Astrocyte (in vitro differentiated cells and primary cell): ENCODE data around the gene RTKN2. TPM values are rescaled to one million over a fixed set of nuclear protein-coding genes. Genes with fewer than 3 reads are reported as not detected.

Source experiments
- DNase-seq: peaks from one replicate; pipeline ENCODE4 v3.0.0-alpha.2; 2010; ENCODE audit warnings: low read depth
- FAIRE-seq: peaks from 2 replicates; lab custom pipeline; 2011; peaks lifted over from hg19 to GRCh38; lab: Jason Lieb, UNC
- H2AFZ ChIP-seq: 2 replicates; pipeline ENCODE4 v1.6.0; 2012; ENCODE audit warnings: low read depth, low read length, inconsistent platforms
- H3K27ac ChIP-seq: 2 replicates; pipeline ENCODE4 v1.5.1; 2011; ENCODE audit warnings: low read depth, low read length, inconsistent platforms
- H3K27me3 ChIP-seq: 2 replicates; pipeline ENCODE4 v1.6.0; 2011; ENCODE audit warnings: low read length, inconsistent platforms; ENCODE audit not compliant: insufficient read depth
- H3K36me3 ChIP-seq: 2 replicates; pipeline ENCODE4 v1.5.1; 2011; ENCODE audit warnings: low read length, inconsistent platforms; ENCODE audit not compliant: insufficient read depth
- H3K4me1 ChIP-seq: 2 replicates; pipeline ENCODE4 v1.5.1; 2011; ENCODE audit warnings: low read length, inconsistent platforms; ENCODE audit not compliant: insufficient read depth
- H3K4me2 ChIP-seq: 2 replicates; pipeline ENCODE4 v1.6.0; 2012; ENCODE audit warnings: low read length, inconsistent platforms
- H3K4me3 ChIP-seq: 2 replicates; pipeline ENCODE4 v1.5.1; 2011; ENCODE audit warnings: low read depth, mild to moderate bottlenecking, low read length, inconsistent platforms; ENCODE audit not compliant: insufficient read depth
- H3K79me2 ChIP-seq: 2 replicates; pipeline ENCODE4 v1.6.0; 2012; ENCODE audit warnings: mild to moderate bottlenecking, low read length, inconsistent platforms; ENCODE audit not compliant: insufficient read depth
- H3K9ac ChIP-seq: 2 replicates; pipeline ENCODE4 v1.6.0; 2012; ENCODE audit warnings: mild to moderate bottlenecking, low read length, inconsistent platforms
- H3K9me3 ChIP-seq: 2 replicates; pipeline ENCODE4 v1.5.1; 2012; ENCODE audit warnings: low read depth, mild to moderate bottlenecking, low read length, inconsistent platforms; ENCODE audit not compliant: insufficient read depth
- H4K20me1 ChIP-seq: 2 replicates; pipeline ENCODE4 v1.6.0; 2012; ENCODE audit warnings: low read length, inconsistent platforms; ENCODE audit not compliant: insufficient read depth
- H3K27ac Mint-ChIP-seq: one replicate; pipeline ENCODE4 v1.8.0; 2021; ENCODE audit warnings: mild to moderate bottlenecking, mixed read lengths; ENCODE audit not compliant: unreplicated experiment
- H3K27me3 Mint-ChIP-seq: one replicate; pipeline ENCODE4 v1.8.0; 2021; ENCODE audit warnings: low read depth, mixed read lengths; ENCODE audit not compliant: unreplicated experiment
- H3K36me3 Mint-ChIP-seq: one replicate; pipeline ENCODE4 v1.8.0; 2021; ENCODE audit warnings: low read depth, mixed read lengths; ENCODE audit not compliant: unreplicated experiment
- H3K4me1 Mint-ChIP-seq: one replicate; pipeline ENCODE4 v1.8.0; 2021; ENCODE audit warnings: low read depth, mixed read lengths; ENCODE audit not compliant: unreplicated experiment
- H3K4me3 Mint-ChIP-seq: one replicate; pipeline ENCODE4 v1.8.0; 2021; ENCODE audit warnings: mild to moderate bottlenecking, moderate library complexity, mixed read lengths; ENCODE audit not compliant: unreplicated experiment
- H3K9me3 Mint-ChIP-seq: one replicate; pipeline ENCODE4 v1.8.0; 2021; ENCODE audit warnings: mild to moderate bottlenecking, mixed read lengths; ENCODE audit not compliant: unreplicated experiment
- EZH2 ChIP-seq: IDR thresholded peaks from 2 replicates; pipeline ENCODE4 v1.6.1; 2012; ENCODE audit warnings: mild to moderate bottlenecking, low read length, inconsistent platforms; ENCODE audit not compliant: insufficient read depth
- total RNA-seq: library from RNA; stranded (reverse); gene quantifications from 2 replicates; pipeline ENCODE4 v1.2.1, GENCODE V29; 2021
- TF ChIP-seq, protein P1 (sequence below): IDR thresholded peaks from 2 replicates; pipeline ENCODE4 v1.5.1; 2011; ENCODE audit warnings: low read depth, mild to moderate bottlenecking, inconsistent platforms, low read length, moderate library complexity; ENCODE audit not compliant: insufficient read depth

RTKN2 gene
- total RNA-seq, 1 donor from 2014 or later = 8.4 TPM

GRCh38 chr10:62175251-62175650 is 93.4 kb downstream of the RTKN2 start:
- Histone ChIP-seq H3K9ac (no peak overlapping the region), H3K4me1 (no peaks in the 10 kb centered on the region), H3K4me3 (no peak overlapping the region), H3K36me3 (no peaks in the 10 kb centered on the region), H3K27ac (no peak overlapping the region), H3K27me3 (no peaks in the 10 kb centered on the region), H3K4me2 (no peak overlapping the region), H3K9me3 (no peaks in the 10 kb centered on the region), H2AFZ (no peak overlapping the region), H3K79me2 (no peaks in the 10 kb centered on the region), H4K20me1 (no peaks in the 10 kb centered on the region)
- no peaks in the 10 kb centered on the region for H3K27me3 Mint-ChIP-seq
- TF ChIP-seq, protein P1, sequence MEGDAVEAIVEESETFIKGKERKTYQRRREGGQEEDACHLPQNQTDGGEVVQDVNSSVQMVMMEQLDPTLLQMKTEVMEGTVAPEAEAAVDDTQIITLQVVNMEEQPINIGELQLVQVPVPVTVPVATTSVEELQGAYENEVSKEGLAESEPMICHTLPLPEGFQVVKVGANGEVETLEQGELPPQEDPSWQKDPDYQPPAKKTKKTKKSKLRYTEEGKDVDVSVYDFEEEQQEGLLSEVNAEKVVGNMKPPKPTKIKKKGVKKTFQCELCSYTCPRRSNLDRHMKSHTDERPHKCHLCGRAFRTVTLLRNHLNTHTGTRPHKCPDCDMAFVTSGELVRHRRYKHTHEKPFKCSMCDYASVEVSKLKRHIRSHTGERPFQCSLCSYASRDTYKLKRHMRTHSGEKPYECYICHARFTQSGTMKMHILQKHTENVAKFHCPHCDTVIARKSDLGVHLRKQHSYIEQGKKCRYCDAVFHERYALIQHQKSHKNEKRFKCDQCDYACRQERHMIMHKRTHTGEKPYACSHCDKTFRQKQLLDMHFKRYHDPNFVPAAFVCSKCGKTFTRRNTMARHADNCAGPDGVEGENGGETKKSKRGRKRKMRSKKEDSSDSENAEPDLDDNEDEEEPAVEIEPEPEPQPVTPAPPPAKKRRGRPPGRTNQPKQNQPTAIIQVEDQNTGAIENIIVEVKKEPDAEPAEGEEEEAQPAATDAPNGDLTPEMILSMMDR = no peak
- no peak for TF ChIP-seq EZH2
- FAIRE-seq (no peak), DNase-seq (no peak)
- no peak overlapping the region for H3K4me3 Mint-ChIP-seq
- H3K4me1 Mint-ChIP-seq = peaks cover 2% of the 10 kb centered on the region
- H3K27ac Mint-ChIP-seq = no peak overlapping the region
- no peaks in the 10 kb centered on the region for H3K36me3 Mint-ChIP-seq
- H3K9me3 Mint-ChIP-seq = no peaks in the 10 kb centered on the region

GRCh38 chr10:62172465-62172864 is 96.2 kb downstream of the RTKN2 start:
- no peak overlapping the region for H3K4me3 ChIP-seq

DNA sequence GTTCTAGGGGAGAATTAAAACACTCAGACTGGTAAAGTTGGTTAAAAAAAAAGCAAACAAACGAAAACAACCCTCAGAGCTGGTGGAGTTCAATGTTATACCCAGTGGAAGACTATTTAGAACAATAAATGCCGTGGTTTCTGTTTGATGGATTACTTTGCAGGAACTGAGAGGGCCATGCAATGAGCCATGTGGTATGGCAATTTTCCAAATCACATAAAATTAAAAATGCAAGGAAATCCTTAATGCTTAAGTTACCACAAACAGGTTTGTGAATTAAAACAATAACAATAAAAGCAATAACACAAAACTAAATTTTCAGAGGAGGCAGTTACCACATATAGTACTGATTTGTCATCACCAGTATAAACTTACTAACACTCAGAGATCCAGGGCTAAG is 96.9 kb downstream of the RTKN2 start:
- Histone ChIP-seq H3K27ac (no peak overlapping the region), H3K9ac (no peak overlapping the region), H3K4me1 (no peaks in the 10 kb centered on the region), H3K4me3 (no peak overlapping the region), H3K79me2 (no peaks in the 10 kb centered on the region), H3K27me3 (no peaks in the 10 kb centered on the region), H4K20me1 (no peaks in the 10 kb centered on the region), H2AFZ (no peak overlapping the region), H3K36me3 (no peaks in the 10 kb centered on the region), H3K4me2 (no peak overlapping the region), H3K9me3 (no peaks in the 10 kb centered on the region)
- DNase-seq (no peak), FAIRE-seq (no peak)
- Mint-ChIP-seq H3K4me3 (no peak overlapping the region), H3K4me1 (no peaks in the 10 kb centered on the region), H3K9me3 (no peaks in the 10 kb centered on the region), H3K27me3 (no peaks in the 10 kb centered on the region), H3K36me3 (no peaks in the 10 kb centered on the region), H3K27ac (no peak overlapping the region)
- TF ChIP-seq, protein P1 = no peak
- TF ChIP-seq EZH2 = no peak

More at GRCh38 chr10:62172465-62172864, 96.2 kb downstream of the RTKN2 start:
- Mint-ChIP-seq H3K4me3 (no peak overlapping the region), H3K27me3 (no peaks in the 10 kb centered on the region), H3K4me1 (no peaks in the 10 kb centered on the region), H3K27ac (no peak overlapping the region), H3K9me3 (no peaks in the 10 kb centered on the region), H3K36me3 (no peaks in the 10 kb centered on the region)
- Histone ChIP-seq H3K4me2 (no peak overlapping the region), H3K27me3 (no peaks in the 10 kb centered on the region), H3K27ac (no peak overlapping the region), H3K36me3 (no peaks in the 10 kb centered on the region), H3K79me2 (no peaks in the 10 kb centered on the region), H2AFZ (no peak overlapping the region), H3K9ac (no peak overlapping the region), H3K4me1 (no peaks in the 10 kb centered on the region), H3K9me3 (no peaks in the 10 kb centered on the region), H4K20me1 (no peaks in the 10 kb centered on the region)
- TF ChIP-seq, protein P1 = no peak
- no peak for TF ChIP-seq EZH2
- FAIRE-seq (no peak), DNase-seq (no peak)
